Neutrophil (primary cell): ENCODE results near the gene PAX2.

Source experiments
- H3K27ac ChIP-seq: fragments of 200-600 bp; sonication (generic); 2 replicates; pipeline ENCODE4 v1.5.1; 2016; ENCODE audit warnings: mild to moderate bottlenecking, moderate library complexity
- H3K27me3 ChIP-seq: fragments of 200-600 bp; sonication (generic); 2 replicates; pipeline ENCODE4 v1.6.0; 2016; ENCODE audit warnings: mild to moderate bottlenecking
- H3K36me3 ChIP-seq: fragments of 200-600 bp; sonication (generic); 2 replicates; pipeline ENCODE4 v1.5.1; 2017
- H3K4me1 ChIP-seq, 2 experiments: fragments of 200-600 bp in 1 of 2; sonication (generic) in 1 of 2; 1 replicate in 1 of 2; 2 replicates in 1 of 2; pipeline versions ENCODE4 v1.5.1 to v1.6.1; 2013 to 2016; ENCODE audit warnings: low read depth in 1 of 2, low read length in 1 of 2, mild to moderate bottlenecking in 1 of 2, moderate library complexity in 1 of 2; ENCODE audit not compliant: control insufficient read depth in 1 of 2, insufficient read depth in 1 of 2
- H3K4me3 ChIP-seq, 2 experiments: fragments of 200-600 bp in 1 of 2; sonication (generic) in 1 of 2; 1 replicate in 1 of 2; 2 replicates in 1 of 2; pipeline ENCODE4 v1.5.1; 2013 to 2016; ENCODE audit warnings: low read depth in 1 of 2, low read length in 1 of 2, mild to moderate bottlenecking in 1 of 2, moderate library complexity in 1 of 2
- H3K9me3 ChIP-seq: fragments of 200-600 bp; sonication (generic); 2 replicates; pipeline ENCODE4 v1.5.1; 2016
- TF ChIP-seq, protein P1 (sequence below): fragments of 200-600 bp; sonication (generic); IDR thresholded peaks from 2 replicates; pipeline ENCODE4 v1.5.1; 2016; ENCODE audit warnings: antibody characterized with exemption

Gene PAX2

DNA sequence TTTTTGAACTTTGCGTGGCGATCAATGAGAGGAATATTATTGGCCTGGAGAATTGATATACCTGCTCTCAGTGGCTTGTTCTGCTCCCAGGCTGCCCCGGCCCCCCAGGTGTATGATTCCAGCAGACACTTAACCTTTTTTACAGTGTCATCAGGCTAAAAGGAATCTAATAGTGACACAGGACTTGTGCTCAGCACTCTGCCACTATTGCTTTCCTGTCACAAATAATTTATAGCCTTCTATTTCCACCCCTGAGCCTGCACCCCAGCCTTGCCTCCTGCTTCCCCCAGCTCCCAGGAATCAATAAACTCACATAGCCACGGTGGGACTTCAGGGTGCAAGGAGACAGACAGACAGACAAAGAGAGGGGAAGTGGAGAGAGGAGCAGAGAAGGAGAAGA is 28.3 kb downstream of the PAX2 start:
- Histone ChIP-seq H3K4me1 (no peaks in the 10 kb centered on the region), H3K9me3 (no peaks in the 10 kb centered on the region), H3K27me3 (peaks cover 96% of the 10 kb centered on the region), H3K36me3 (no peaks in the 10 kb centered on the region), H3K27ac (no peak overlapping the region), H3K4me3 (no peak overlapping the region)
- TF ChIP-seq, protein P1, sequence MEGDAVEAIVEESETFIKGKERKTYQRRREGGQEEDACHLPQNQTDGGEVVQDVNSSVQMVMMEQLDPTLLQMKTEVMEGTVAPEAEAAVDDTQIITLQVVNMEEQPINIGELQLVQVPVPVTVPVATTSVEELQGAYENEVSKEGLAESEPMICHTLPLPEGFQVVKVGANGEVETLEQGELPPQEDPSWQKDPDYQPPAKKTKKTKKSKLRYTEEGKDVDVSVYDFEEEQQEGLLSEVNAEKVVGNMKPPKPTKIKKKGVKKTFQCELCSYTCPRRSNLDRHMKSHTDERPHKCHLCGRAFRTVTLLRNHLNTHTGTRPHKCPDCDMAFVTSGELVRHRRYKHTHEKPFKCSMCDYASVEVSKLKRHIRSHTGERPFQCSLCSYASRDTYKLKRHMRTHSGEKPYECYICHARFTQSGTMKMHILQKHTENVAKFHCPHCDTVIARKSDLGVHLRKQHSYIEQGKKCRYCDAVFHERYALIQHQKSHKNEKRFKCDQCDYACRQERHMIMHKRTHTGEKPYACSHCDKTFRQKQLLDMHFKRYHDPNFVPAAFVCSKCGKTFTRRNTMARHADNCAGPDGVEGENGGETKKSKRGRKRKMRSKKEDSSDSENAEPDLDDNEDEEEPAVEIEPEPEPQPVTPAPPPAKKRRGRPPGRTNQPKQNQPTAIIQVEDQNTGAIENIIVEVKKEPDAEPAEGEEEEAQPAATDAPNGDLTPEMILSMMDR = no peak

DNA sequence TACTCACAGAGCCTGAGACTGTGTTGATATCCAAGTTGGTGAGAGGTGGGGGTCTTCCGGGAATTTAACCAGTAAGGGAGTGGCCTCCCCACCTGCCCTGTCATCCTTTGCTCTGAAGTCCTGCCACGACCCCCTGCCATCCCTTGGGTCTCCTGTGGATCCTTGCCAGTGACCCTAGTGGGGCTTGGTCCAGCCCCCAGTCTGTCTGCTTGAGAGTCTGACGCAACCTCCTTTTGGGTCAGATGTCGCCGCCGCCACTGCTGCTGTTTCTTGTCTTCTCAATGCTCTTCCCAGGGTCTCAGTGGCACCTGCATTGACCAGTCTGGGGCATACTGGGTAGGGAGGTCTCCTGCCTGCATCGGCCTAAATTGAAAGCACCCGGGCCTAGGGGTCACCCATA is 28.8 kb downstream of the PAX2 start:
- TF ChIP-seq, protein P1 = no peak
- no peak overlapping the region for H3K4me3 ChIP-seq
- H3K4me1 ChIP-seq = no peaks in the 10 kb centered on the region
- H3K36me3 ChIP-seq = no peaks in the 10 kb centered on the region
- H3K9me3 ChIP-seq = no peaks in the 10 kb centered on the region
- peaks cover 96% of the 10 kb centered on the region for H3K27me3 ChIP-seq
- no peak overlapping the region for H3K27ac ChIP-seq

DNA sequence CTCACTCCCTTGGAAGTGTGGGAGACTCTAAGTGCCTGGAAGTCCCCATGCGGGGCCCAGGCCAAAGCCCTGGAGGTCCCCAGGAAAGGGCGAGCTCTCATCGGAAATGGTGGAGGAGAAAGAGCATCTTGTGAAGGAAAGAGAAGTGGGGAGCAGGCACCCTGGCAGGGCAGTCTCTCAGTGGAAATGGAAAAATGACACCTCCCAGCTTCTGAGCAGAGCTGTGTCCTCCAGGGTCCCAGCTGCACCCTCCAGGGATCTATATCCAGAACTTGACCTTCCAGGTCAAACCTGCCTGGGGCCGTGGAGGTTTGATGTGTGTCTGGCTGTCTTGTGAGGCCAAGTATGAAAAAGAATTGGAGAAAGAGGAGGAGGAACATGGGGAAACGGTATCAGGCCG is 29.5 kb downstream of the PAX2 start:
- Histone ChIP-seq H3K9me3 (no peaks in the 10 kb centered on the region), H3K4me1 (no peaks in the 10 kb centered on the region), H3K36me3 (no peaks in the 10 kb centered on the region), H3K4me3 (no peak overlapping the region), H3K27ac (no peak overlapping the region), H3K27me3 (peaks cover 96% of the 10 kb centered on the region)
- TF ChIP-seq, protein P1 = no peak

DNA sequence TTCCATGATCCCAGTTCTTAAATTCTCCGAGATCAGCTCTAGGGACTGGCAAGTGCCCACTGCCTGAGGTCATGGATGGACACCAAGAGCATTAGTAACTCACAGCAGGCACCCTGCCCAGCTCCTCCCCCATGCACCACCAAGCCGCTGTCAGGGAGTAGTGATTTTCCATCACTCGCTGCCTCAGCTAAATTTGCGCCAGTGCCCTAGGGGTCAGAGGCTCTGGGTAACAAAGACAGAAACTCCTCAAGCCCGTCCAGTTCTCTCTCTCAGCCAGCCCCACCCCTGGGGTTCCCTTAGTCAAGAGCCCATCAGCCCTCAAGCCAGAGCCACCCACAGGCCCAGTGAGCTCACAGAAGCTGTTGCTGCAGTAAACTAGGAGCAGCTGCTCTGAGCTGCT is 30.0 kb downstream of the PAX2 start:
- TF ChIP-seq, protein P1 = no peak
- Histone ChIP-seq H3K27ac (no peak overlapping the region), H3K4me3 (no peak overlapping the region), H3K36me3 (no peaks in the 10 kb centered on the region), H3K9me3 (no peaks in the 10 kb centered on the region), H3K27me3 (peaks cover 96% of the 10 kb centered on the region), H3K4me1 (no peaks in the 10 kb centered on the region)

- TF ChIP-seq, protein P1 = no peak
- no peaks in the 10 kb centered on the region for H3K4me1 ChIP-seq
- H3K9me3 ChIP-seq = no peaks in the 10 kb centered on the region
- no peaks in the 10 kb centered on the region for H3K36me3 ChIP-seq
- no peak overlapping the region for H3K27ac ChIP-seq
- H3K4me3 ChIP-seq = no peak overlapping the region
- H3K27me3 ChIP-seq = peaks cover 96% of the 10 kb centered on the region
Observed at GRCh38 chr10:100775871-100776270, 30.5 kb downstream of the PAX2 start.

DNA sequence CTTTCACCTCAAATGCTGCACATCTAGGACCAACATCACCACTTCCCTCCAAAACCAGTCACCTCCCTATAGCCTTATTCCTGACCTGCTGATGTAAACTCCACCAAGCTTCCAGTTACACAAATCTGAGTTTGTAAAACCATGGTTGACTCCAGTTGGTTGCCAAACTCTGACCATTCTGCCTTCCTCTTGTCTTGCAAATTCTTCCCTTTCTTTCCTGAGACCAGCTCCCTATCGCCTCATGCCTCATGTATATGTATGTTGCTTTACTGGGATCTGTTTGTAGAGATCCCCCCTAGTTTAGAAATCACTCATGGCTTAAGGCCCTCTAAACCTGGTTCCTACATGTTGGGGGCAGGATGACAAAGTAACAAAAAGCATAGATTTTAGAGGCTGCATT is 31.3 kb downstream of the PAX2 start:
- TF ChIP-seq, protein P1 = no peak
- Histone ChIP-seq H3K9me3 (no peaks in the 10 kb centered on the region), H3K27me3 (peaks cover 97% of the 10 kb centered on the region), H3K27ac (no peak overlapping the region), H3K4me3 (no peak overlapping the region), H3K4me1 (no peaks in the 10 kb centered on the region), H3K36me3 (no peaks in the 10 kb centered on the region)
